PC-9 (cell line): ENCODE data around the gene TERT. TPM values are rescaled to one million over a fixed set of nuclear protein-coding genes. Genes with fewer than 3 reads are reported as not detected.

ENCODE experiments used
- BruUV-seq: library from RNA; stranded (reverse); fragments of 400-500 nt; replicated peaks from 2 replicates; lab custom pipeline; 2021; lab: Mats Ljungman, UMichigan
- CTCF ChIA-PET: fragments of 300-600 bp; sonication (Branson Sonifier 250); formaldehyde crosslinking; loops from one replicate; lab custom pipeline; 2022; ENCODE audit warnings: antibody characterized with exemption; lab: Charles Lee
- POLR2A ChIA-PET: fragments of 300-600 bp; sonication (Branson Sonifier 250); formaldehyde crosslinking; loops from one replicate; lab custom pipeline; 2022; ENCODE audit warnings: antibody characterized with exemption; ENCODE audit not compliant: unreplicated experiment; lab: Charles Lee
- DNase-seq, 2 experiments: peaks; one replicate each; pipeline versions ENCODE4 v3.0.0 to v3.0.0-alpha.2; 2015 to 2022; ENCODE audit warnings: mixed read lengths in 1 of 2
- H2AFZ ChIP-seq: fragments of 200-600 bp; sonication (generic); 2 replicates; pipeline ENCODE4 v1.8.1; 2017; ENCODE audit warnings: antibody characterized with exemption
- H3F3A ChIP-seq: fragments of 200-600 bp; sonication (generic); 2 replicates; pipeline ENCODE4 v1.8.1; 2017; ENCODE audit warnings: antibody characterized with exemption, mild to moderate bottlenecking, low read depth; ENCODE audit not compliant: insufficient read depth
- H3K27ac ChIP-seq: fragments of 200-600 bp; sonication (generic); 2 replicates; pipeline ENCODE4 v1.6.1; 2016; ENCODE audit warnings: mixed run types
- H3K27me3 ChIP-seq: fragments of 200-600 bp; sonication (generic); 2 replicates; pipeline ENCODE4 v1.6.1; 2016; ENCODE audit warnings: low read depth, mixed run types; ENCODE audit not compliant: insufficient read depth
- H3K36me3 ChIP-seq: fragments of 200-600 bp; sonication (generic); 2 replicates; pipeline ENCODE4 v1.6.1; 2016; ENCODE audit warnings: low read depth, mixed run types
- H3K4me1 ChIP-seq: fragments of 200-600 bp; sonication (generic); replicated peaks from 2 replicates; pipeline ENCODE4 v1.6.1; 2016; ENCODE audit warnings: mixed run types; ENCODE audit not compliant: insufficient read depth
- H3K4me2 ChIP-seq: fragments of 200-600 bp; sonication (generic); 2 replicates; pipeline ENCODE4 v1.6.1; 2017; ENCODE audit warnings: mixed run types
- H3K4me3 ChIP-seq: fragments of 200-600 bp; sonication (generic); 2 replicates; pipeline ENCODE4 v1.6.1; 2016; ENCODE audit warnings: mixed run types
- H3K79me2 ChIP-seq: fragments of 200-600 bp; sonication (generic); 2 replicates; pipeline ENCODE4 v1.6.1; 2017; ENCODE audit warnings: low read depth, mixed run types
- H3K9me2 ChIP-seq: fragments of 200-600 bp; sonication (generic); 2 replicates; pipeline ENCODE4 v1.8.1; 2017; ENCODE audit warnings: mild to moderate bottlenecking; ENCODE audit not compliant: insufficient read depth
- H3K9me3 ChIP-seq: fragments of 200-600 bp; sonication (generic); 2 replicates; pipeline ENCODE4 v1.8.1; 2016; ENCODE audit warnings: low read depth; ENCODE audit not compliant: insufficient read depth
- H4K20me1 ChIP-seq: fragments of 200-600 bp; sonication (generic); 2 replicates; pipeline ENCODE4 v1.8.1; 2017; ENCODE audit not compliant: insufficient read depth
- EZH2 ChIP-seq: fragments of 200-600 bp; sonication (generic); IDR thresholded peaks from 2 replicates; pipeline ENCODE4 v1.8.0; 2017; ENCODE audit warnings: antibody characterized with exemption, low read depth
- intact Hi-C: fragments of 100-400 bp; cut with micrococcal nuclease; formaldehyde crosslinking; loops from one replicate; pipeline ENCODE4 v1.10.0; 2022; ENCODE audit not compliant: unreplicated experiment
- total RNA-seq: library from RNA; stranded (reverse); gene quantifications from 2 replicates; pipeline ENCODE4 v1.2.3, GENCODE V29; 2021
- TF ChIP-seq, protein P1 (sequence below): fragments of 200-600 bp; sonication (generic); conservative IDR thresholded peaks from 2 replicates; pipeline ENCODE4 v1.6.1; 2017; ENCODE audit warnings: mixed run types, antibody characterized with exemption, mild to moderate bottlenecking, moderate library complexity

The TERT gene
- total RNA-seq, 1 experiment from 2014 or later: 0.74 TPM

DNA sequence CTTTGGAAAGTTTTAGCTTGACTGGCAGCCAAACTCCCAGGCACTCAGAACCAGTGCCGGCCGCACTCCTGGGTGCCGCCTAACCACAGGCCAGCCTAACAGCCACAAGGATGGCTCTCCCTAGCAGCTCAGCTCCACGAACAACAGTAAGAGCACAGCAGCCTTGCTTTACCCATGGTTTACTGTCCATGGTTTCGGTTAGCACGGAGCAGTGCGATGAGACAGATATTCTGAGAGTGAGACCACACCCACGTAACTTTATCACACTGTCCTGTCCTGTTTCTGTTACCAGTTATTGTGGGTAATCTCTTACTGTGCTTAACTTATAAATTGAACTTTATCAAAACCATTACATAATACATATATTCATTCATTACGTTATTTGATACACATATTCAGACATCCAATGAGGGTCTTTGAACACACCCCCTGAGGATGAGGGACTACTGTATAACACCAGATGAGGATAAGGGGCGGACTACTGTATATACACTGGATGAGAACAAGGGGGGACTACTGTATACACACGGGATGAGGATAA is 37.7 kb upstream of the TERT start:
- no peak overlapping the region for H3K27ac ChIP-seq
- no TSS peak for BruUV-seq

DNA sequence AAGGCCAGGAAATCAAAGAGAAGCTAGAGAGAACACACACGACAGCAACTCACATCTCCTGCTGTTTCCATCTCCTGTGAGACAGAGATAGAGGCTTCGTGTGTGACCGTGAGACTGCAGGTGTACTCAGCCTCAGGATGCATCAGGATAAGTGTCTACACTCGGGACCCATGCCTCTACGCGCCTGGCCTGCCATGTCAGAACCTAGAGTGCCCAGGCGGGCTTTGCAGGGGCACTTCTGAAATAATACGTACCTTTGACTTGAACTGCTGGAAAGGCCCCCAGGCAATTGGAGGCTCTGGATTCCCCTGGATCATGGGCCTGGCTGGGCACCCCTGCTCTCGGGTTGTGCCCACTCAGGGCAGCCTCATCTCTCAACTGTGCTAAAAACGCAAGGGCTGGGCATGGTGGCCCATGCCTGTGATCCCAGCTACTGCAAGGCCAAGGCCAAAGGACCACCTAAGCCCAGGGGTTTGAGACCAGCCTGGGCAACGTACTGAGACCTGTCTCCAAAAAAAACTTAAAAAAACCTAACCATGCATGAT is 37.1 kb upstream of the TERT start:
- Histone ChIP-seq H3K9me3 (no peaks in the 10 kb centered on the region), H3K9me2 (no peaks in the 10 kb centered on the region), H4K20me1 (peaks cover 61% of the 10 kb centered on the region), H3K36me3 (peaks cover 11% of the 10 kb centered on the region; the same call in 1 of the 2 replicates), H3K27me3 (no peaks in the 10 kb centered on the region), H3K4me1 (peaks cover 18% of the 10 kb centered on the region), H3K79me2 (no peaks in the 10 kb centered on the region), H3K27ac (no peak overlapping the region), H2AFZ (no peak overlapping the region), H3K4me2 (no peak overlapping the region), H3K4me3 (no peak overlapping the region), H3F3A (peaks cover 39% of the 10 kb centered on the region)
- TF ChIP-seq, protein P1, sequence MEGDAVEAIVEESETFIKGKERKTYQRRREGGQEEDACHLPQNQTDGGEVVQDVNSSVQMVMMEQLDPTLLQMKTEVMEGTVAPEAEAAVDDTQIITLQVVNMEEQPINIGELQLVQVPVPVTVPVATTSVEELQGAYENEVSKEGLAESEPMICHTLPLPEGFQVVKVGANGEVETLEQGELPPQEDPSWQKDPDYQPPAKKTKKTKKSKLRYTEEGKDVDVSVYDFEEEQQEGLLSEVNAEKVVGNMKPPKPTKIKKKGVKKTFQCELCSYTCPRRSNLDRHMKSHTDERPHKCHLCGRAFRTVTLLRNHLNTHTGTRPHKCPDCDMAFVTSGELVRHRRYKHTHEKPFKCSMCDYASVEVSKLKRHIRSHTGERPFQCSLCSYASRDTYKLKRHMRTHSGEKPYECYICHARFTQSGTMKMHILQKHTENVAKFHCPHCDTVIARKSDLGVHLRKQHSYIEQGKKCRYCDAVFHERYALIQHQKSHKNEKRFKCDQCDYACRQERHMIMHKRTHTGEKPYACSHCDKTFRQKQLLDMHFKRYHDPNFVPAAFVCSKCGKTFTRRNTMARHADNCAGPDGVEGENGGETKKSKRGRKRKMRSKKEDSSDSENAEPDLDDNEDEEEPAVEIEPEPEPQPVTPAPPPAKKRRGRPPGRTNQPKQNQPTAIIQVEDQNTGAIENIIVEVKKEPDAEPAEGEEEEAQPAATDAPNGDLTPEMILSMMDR: no peak
- TF ChIP-seq EZH2: no peak
- CTCF ChIA-PET: no interaction called here
- intact Hi-C loops: no loop called here
- POLR2A ChIA-PET: no interaction called here
- no peak for DNase-seq
- BruUV-seq: no TSS peak

More for the DNA sequence above, 37.7 kb upstream of the TERT start:
- no peak overlapping the region for H3K4me3 ChIP-seq
- POLR2A ChIA-PET: no interaction called here
- CTCF ChIA-PET: no interaction called here
- H3K4me1 ChIP-seq: peaks cover 12% of the 10 kb centered on the region
- H3K4me2 ChIP-seq: no peak overlapping the region
- H2AFZ ChIP-seq: no peak overlapping the region
- H3K79me2 ChIP-seq: no peaks in the 10 kb centered on the region
- peaks cover 64% of the 10 kb centered on the region for H4K20me1 ChIP-seq
- intact Hi-C loops: no loop called here
- no peaks in the 10 kb centered on the region for H3K9me3 ChIP-seq
- peaks cover 17% of the 10 kb centered on the region for H3K36me3 ChIP-seq
- peaks cover 33% of the 10 kb centered on the region for H3F3A ChIP-seq
- no peak for TF ChIP-seq EZH2
- TF ChIP-seq, protein P1: no peak
- H3K27me3 ChIP-seq: no peaks in the 10 kb centered on the region
- no peaks in the 10 kb centered on the region for H3K9me2 ChIP-seq
- DNase-seq: peak in 1 of 2 experiments; percentile 58

DNA sequence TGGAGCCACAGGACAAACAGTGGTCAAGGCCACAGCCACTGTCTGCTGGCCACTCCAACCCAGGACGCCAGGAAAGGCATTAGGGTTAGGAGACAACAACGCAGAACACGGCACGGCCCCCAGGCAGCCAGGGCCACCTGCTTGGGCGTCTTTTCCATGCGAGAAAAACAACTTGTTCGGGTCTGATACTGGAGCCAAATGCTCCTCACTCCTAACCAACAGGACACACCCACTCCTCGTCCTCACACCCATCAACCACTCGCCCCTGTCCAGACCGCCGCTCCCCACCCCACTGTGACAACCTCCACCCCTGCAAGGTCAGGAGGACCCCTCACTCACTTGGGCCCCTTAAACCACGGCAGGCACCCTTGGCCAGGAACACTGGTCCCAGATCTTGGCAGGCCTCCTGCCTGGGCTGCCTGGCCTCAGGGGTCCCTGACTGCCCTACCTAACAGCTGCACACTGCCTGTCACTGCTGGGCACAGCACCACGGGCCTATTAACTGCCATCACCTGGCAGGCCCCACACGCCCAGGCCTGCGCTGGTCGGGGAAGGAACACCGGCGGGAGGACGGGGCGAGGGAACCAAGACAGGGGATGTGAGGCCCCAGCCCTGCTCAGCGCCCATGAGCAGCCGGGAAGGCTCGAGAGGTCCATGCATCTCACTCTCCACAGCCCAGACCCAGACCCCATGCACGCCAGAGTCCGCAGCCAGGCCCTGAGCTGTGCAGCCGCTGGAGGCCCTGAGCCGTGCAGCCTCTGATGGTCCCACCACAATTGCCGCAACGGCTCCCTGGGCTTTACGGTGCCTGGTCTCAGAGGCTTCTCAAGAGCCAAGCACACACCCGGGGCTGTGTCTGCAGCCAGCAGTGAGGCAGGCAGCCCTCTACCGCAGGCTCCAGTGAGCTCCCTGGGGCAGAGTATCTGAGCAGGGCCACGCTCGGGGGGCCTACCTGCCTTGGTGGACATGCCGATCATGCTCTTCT is 36.3 kb upstream of the TERT start:
- Histone ChIP-seq H2AFZ (no peak overlapping the region), H3K36me3 (peaks cover 11% of the 10 kb centered on the region; the same call in 1 of the 2 replicates), H3K27me3 (no peaks in the 10 kb centered on the region), H3K9me2 (no peaks in the 10 kb centered on the region), H3F3A (peaks cover 47% of the 10 kb centered on the region), H3K4me1 (peaks cover 26% of the 10 kb centered on the region), H4K20me1 (peaks cover 56% of the 10 kb centered on the region), H3K79me2 (no peaks in the 10 kb centered on the region; the same call in 1 of the 2 replicates), H3K4me3 (no peak overlapping the region), H3K27ac (no peak overlapping the region), H3K9me3 (no peaks in the 10 kb centered on the region), H3K4me2 (no peak overlapping the region)
- no TSS peak for BruUV-seq
- CTCF ChIA-PET: no interaction called here
- intact Hi-C loops: no loop called here
- no peak for TF ChIP-seq EZH2
- TF ChIP-seq, protein P1: no peak
- no peak for DNase-seq
- POLR2A ChIA-PET: no interaction called here
